ENCODE measurements around the gene UGT3A2.

DNA sequence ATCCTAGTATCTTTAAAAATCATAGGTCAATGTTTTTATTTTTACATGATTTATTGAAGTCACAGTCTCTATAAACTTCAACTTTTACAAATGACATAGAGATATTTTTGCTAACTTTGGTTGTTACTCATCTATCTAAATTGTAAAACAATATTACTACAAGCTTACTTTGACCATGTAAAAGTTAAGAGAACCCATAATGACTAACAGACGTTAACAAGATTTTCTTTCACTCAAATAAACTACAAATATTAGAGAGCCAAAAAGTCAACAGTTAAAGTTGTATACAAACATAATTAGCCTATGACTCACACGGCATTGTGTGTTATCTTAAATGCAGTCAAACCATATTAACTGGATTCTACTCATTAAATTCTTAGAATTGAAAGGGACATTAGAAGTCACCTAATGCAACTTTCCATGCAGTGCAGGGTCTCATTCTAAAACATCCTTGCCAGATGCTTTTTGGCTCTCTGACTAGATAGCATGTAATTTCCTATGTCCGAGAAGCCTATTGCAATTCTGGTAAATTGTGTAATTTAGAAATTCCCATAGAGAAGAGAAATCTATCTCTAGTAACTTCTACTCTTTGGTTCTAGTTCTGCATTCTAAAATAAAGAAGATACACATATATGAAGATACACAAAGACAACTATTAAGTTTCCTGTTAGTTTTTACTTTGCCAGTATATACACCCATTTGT is 42.2 kb upstream of the UGT3A2 start:
- TF ChIP-seq CTCF (IDR thresholded peaks at IDR 0.05; ENCODE audit: insufficient read depth, low read length, poor library complexity, severe bottlenecking) = no peak
- TF ChIP-seq EZH2phosphoT487 (conservative IDR thresholded peaks at IDR 0.05; ENCODE audit: low read length) = no peak
